ENCODE measurements around the gene CFHR5.
"Not testable (repeated sequence)": the region's sequence is repeated elsewhere in the genome, so short reads cannot be mapped to it uniquely, and the experiment has no call there.

CFHR5 gene

GRCh38 chr1:196955926-196956325 is 21.4 kb upstream of the CFHR5 start:
- no peaks in the 10 kb centered on the region for H3K9me3 ChIP-seq
- no peaks in the 10 kb centered on the region for H3K27me3 ChIP-seq
- intact Hi-C loops (cut with DNase I; ENCODE audit: low total_unique reads) = no loop called here
- H3K27ac ChIP-seq = no peak overlapping the region
- TF ChIP-seq CTCF (IDR thresholded peaks at IDR 0.05) = no peak
- DNase-seq = no peak
- no peak overlapping the region for H3K4me3 ChIP-seq
- no peaks in the 10 kb centered on the region for H3K36me3 ChIP-seq
- H3K4me1 ChIP-seq = no peaks in the 10 kb centered on the region

- H3K27me3 ChIP-seq = no peaks in the 10 kb centered on the region
- intact Hi-C loops (cut with DNase I; ENCODE audit: low total_unique reads) = no loop called here
- no peak for DNase-seq
- no peaks in the 10 kb centered on the region for H3K9me3 ChIP-seq
- no peaks in the 10 kb centered on the region for H3K4me1 ChIP-seq
- no peak overlapping the region for H3K4me3 ChIP-seq
- H3K36me3 ChIP-seq = no peaks in the 10 kb centered on the region
- no peak for TF ChIP-seq CTCF (IDR thresholded peaks at IDR 0.05)
- H3K27ac ChIP-seq = no peak overlapping the region
These were observed 16.5 kb upstream of the CFHR5 start for GRCh38 chr1:196960854-196961253.

- H3K27me3 ChIP-seq = no peaks in the 10 kb centered on the region
- no peaks in the 10 kb centered on the region for H3K36me3 ChIP-seq
- TF ChIP-seq CTCF (IDR thresholded peaks at IDR 0.05) = no peak
- H3K4me1 ChIP-seq = no peaks in the 10 kb centered on the region
- H3K4me3 ChIP-seq = no peak overlapping the region
- no peaks in the 10 kb centered on the region for H3K9me3 ChIP-seq
- no peak overlapping the region for H3K27ac ChIP-seq
- intact Hi-C loops (cut with DNase I; ENCODE audit: low total_unique reads) = no loop called here
- no peak for DNase-seq
These were observed 7.2 kb upstream of the CFHR5 start for GRCh38 chr1:196970182-196970581.

- Histone ChIP-seq H3K9me3 (no peaks in the 10 kb centered on the region), H3K27ac (no peak overlapping the region), H3K36me3 (no peaks in the 10 kb centered on the region), H3K4me1 (no peaks in the 10 kb centered on the region), H3K27me3 (no peaks in the 10 kb centered on the region), H3K4me3 (no peak overlapping the region)
- DNase-seq = no peak
- TF ChIP-seq CTCF (IDR thresholded peaks at IDR 0.05) = no peak
- intact Hi-C loops (cut with DNase I; ENCODE audit: low total_unique reads) = no loop called here
These were observed 1.1 kb upstream of the CFHR5 start for GRCh38 chr1:196976278-196976677.

GRCh38 chr1:196980859-196981258 is 3.5 kb downstream of the CFHR5 start:
- Histone ChIP-seq H3K36me3 (no peaks in the 10 kb centered on the region), H3K27ac (no peak overlapping the region), H3K4me1 (no peaks in the 10 kb centered on the region), H3K4me3 (no peak overlapping the region), H3K9me3 (no peaks in the 10 kb centered on the region), H3K27me3 (no peaks in the 10 kb centered on the region)
- DNase-seq = no peak
- TF ChIP-seq CTCF (IDR thresholded peaks at IDR 0.05) = no peak
- intact Hi-C loops (cut with DNase I; ENCODE audit: low total_unique reads) = no loop called here

GRCh38 chr1:196982247-196982646 is 4.9 kb downstream of the CFHR5 start:
- intact Hi-C loops (cut with DNase I; ENCODE audit: low total_unique reads); H3K27me3 ChIP-seq; H3K9me3 ChIP-seq; H3K4me1 ChIP-seq; H3K27ac ChIP-seq; DNase-seq; H3K36me3 ChIP-seq; H3K4me3 ChIP-seq: not testable (repeated sequence)

- H3K9me3 ChIP-seq; intact Hi-C loops (cut with DNase I; ENCODE audit: low total_unique reads); H3K4me1 ChIP-seq; H3K27me3 ChIP-seq; DNase-seq; H3K36me3 ChIP-seq; H3K27ac ChIP-seq; H3K4me3 ChIP-seq: not testable (repeated sequence)
These were observed 14.7 kb downstream of the CFHR5 start for GRCh38 chr1:196991919-196992651.

Data from tibial artery (tissue), 4 donors.